Naive thymus-derived CD8-positive, alpha-beta T cell (primary cell): ENCODE measurements around the gene MYO5A. TPM values are rescaled to one million over a fixed set of nuclear protein-coding genes. Genes with fewer than 3 reads are reported as not detected.
"Not testable (repeated sequence)": the region's sequence is repeated elsewhere in the genome, so short reads cannot be mapped to it uniquely, and the experiment has no call there.

Source experiments
- ATAC-seq, 2 donors: fragments of 150-1000 bp; cut with Tn5 transposase in 1 of 2; sonication (Bioruptor Pico), chemical (Tn5 transposase) in 1 of 2; 1 replicate in 1 of 2; 2 replicates in 1 of 2; pipeline ENCODE4 v1.10.0; 2021; ENCODE audit warnings: mild to moderate bottlenecking in 2 of 2, moderate library complexity in 2 of 2
- POLR2A ChIA-PET: fragments of 350-600 bp; sonication (Branson Sonifier 250); formaldehyde crosslinking; loops from one replicate; lab custom pipeline; 2021; ENCODE audit warnings: antibody characterized with exemption; lab: Charles Lee
- DNase-seq, 10 donors: peaks; one replicate each; pipeline versions ENCODE4 v3.0.0 to v3.0.0-alpha.2; 2020 to 2022
- H3K27ac Mint-ChIP-seq, 10 donors: one replicate each; pipeline ENCODE4 v1.8.0; 2020 to 2022; ENCODE audit warnings: mild to moderate bottlenecking in 10 of 10, mixed read lengths in 10 of 10, moderate library complexity in 4 of 10, inconsistent platforms in 1 of 10
- H3K27me3 Mint-ChIP-seq, 5 donors: one replicate each; pipeline ENCODE4 v1.8.0; 2021 to 2022; ENCODE audit warnings: mixed read lengths in 5 of 5
- H3K36me3 Mint-ChIP-seq, 3 donors: one replicate each; pipeline ENCODE4 v1.8.0; 2020 to 2022; ENCODE audit warnings: mixed read lengths in 3 of 3, mild to moderate bottlenecking in 2 of 3, inconsistent platforms in 1 of 3
- H3K4me1 Mint-ChIP-seq, 4 donors: one replicate each; pipeline ENCODE4 v1.8.0; 2021 to 2022; ENCODE audit warnings: mixed read lengths in 4 of 4
- H3K4me3 Mint-ChIP-seq, 10 donors: one replicate each; pipeline ENCODE4 v1.8.0; 2020 to 2022; ENCODE audit warnings: mild to moderate bottlenecking in 10 of 10, mixed read lengths in 10 of 10, moderate library complexity in 6 of 10, inconsistent platforms in 1 of 10
- H3K9me3 Mint-ChIP-seq, 9 donors: one replicate each; pipeline ENCODE4 v1.8.0; 2020 to 2022; ENCODE audit warnings: mixed read lengths in 9 of 9, mild to moderate bottlenecking in 3 of 9, inconsistent platforms in 1 of 9, moderate library complexity in 1 of 9
- polyA plus RNA-seq, 3 donors: library from polyadenylated mRNA; unstranded; fragments of 300-500 nt; fragmentation: Illumina TruSeq; gene quantifications; one replicate each; pipeline ENCODE4 v1.2.3, GENCODE V29; 2021
- total RNA-seq, 8 experiments: library from RNA in 2 of 8; stranded (reverse) in 2 of 8; gene quantifications; one replicate each; pipeline ENCODE4 v1.2.3 and lab custom pipeline; 2021 to 2026

Gene MYO5A
- total and polyA plus RNA-seq, 5 experiments from 2014 or later, result 2.3 to 23.2 (median 5.6) TPM

- ATAC-seq, result no peak
- no peaks in the 10 kb centered on the region for H3K27me3 Mint-ChIP-seq
- H3K27ac Mint-ChIP-seq, result no peak overlapping the region
- H3K4me3 Mint-ChIP-seq, result no peak overlapping the region
- no peaks in the 10 kb centered on the region for H3K36me3 Mint-ChIP-seq
- peaks cover 11 to 28% (median 17%) of the 10 kb centered on the region in 4 donors for H3K4me1 Mint-ChIP-seq
- no peak for DNase-seq
- H3K9me3 Mint-ChIP-seq, result no peaks in the 10 kb centered on the region
- POLR2A ChIA-PET, result no interaction called here
These were observed 13.3 kb downstream of the MYO5A start for GRCh38 chr15:52515343-52515742.

DNA sequence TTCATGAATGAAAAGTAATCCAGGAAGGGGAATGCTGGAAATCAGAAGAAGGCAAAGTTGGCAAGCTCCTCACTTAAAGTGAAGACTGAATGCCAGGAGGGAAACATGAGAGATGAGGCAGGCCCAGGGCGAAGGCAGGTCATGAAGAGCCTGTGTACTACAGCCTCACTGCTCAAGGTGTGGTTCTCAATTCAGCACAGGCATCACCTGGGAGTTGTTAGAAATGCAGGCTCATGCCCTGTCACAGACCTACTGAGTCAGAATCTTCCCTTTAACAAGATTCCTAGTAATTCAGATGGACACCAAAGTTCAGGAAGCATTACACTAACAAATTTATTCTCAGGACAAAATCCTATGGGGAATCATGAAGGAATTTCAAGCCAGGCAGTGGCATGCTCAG is 14.2 kb downstream of the MYO5A start:
- Mint-ChIP-seq H3K27ac (no peak overlapping the region), H3K4me3 (no peak overlapping the region), H3K36me3 (no peaks in the 10 kb centered on the region), H3K27me3 (no peaks in the 10 kb centered on the region), H3K9me3 (no peaks in the 10 kb centered on the region), H3K4me1 (peaks cover 12 to 32% (median 21%) of the 10 kb centered on the region in 4 donors)
- POLR2A ChIA-PET, result no interaction called here
- DNase-seq (no peak), ATAC-seq (no peak)

GRCh38 chr15:52512869-52513268 is 15.8 kb downstream of the MYO5A start:
- H3K36me3 Mint-ChIP-seq, ATAC-seq, H3K4me3 Mint-ChIP-seq, H3K27me3 Mint-ChIP-seq, DNase-seq, POLR2A ChIA-PET, H3K9me3 Mint-ChIP-seq: not testable (repeated sequence)
- H3K27ac Mint-ChIP-seq, result peak overlapping the region in 1 of 10 donors; percentile 7
- H3K4me1 Mint-ChIP-seq, result peaks cover 11 to 33% (median 20%) of the 10 kb centered on the region in 4 donors

GRCh38 chr15:52511084-52511483 is 17.6 kb downstream of the MYO5A start:
- Mint-ChIP-seq H3K4me1 (peaks cover 11 to 39% (median 22%) of the 10 kb centered on the region in 4 donors), H3K4me3 (no peak overlapping the region), H3K27ac (no peak overlapping the region), H3K27me3 (no peaks in the 10 kb centered on the region), H3K9me3 (no peaks in the 10 kb centered on the region), H3K36me3 (no peaks in the 10 kb centered on the region)
- ATAC-seq (no peak), DNase-seq (no peak)
- POLR2A ChIA-PET, result no interaction called here

DNA sequence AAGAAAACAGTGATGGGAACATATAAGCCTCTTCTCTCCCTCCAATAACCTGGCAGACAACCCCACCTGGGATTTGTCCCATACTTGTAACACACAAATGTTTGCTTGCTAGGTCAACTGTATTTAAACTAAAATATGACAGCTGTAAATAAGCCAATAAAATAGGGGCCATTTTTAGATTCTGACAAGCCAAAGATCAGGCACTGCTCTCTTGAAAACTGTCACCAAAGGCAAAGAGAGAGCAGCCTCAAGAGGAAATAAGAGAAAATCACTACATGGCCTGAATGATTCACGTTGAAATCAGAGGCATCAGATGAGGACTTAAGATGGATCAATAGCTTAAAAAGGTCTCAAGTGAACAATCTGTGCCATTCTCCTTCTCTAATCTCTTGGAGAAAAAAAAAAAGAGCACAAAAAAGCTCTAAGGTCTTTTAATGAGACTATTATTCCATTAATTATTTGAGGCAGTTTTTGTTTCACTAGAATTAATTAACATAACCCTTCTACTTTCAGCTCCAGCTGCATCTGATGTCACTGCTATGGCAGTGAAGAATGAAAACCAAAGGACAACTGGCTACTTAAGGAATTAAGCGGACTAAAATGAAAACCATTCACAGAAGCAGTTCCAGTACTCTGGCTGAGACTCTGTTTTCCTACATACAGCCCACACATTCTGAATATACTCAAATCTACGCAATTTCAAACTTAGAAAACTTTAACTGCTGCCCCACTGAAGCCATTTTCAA is 19.0 kb downstream of the MYO5A start:
- no peak for ATAC-seq
- no peaks in the 10 kb centered on the region for H3K36me3 Mint-ChIP-seq
- H3K4me1 Mint-ChIP-seq, result peaks cover 14 to 50% (median 28%) of the 10 kb centered on the region in 4 donors
- H3K9me3 Mint-ChIP-seq, result no peaks in the 10 kb centered on the region
- no peak overlapping the region for H3K4me3 Mint-ChIP-seq
- DNase-seq, result no peak
- H3K27me3 Mint-ChIP-seq, result no peaks in the 10 kb centered on the region
- H3K27ac Mint-ChIP-seq, result peak overlapping the region in 3 of 10 donors; percentile 6 to 57 (median 34)
- POLR2A ChIA-PET, result no interaction called here

DNA sequence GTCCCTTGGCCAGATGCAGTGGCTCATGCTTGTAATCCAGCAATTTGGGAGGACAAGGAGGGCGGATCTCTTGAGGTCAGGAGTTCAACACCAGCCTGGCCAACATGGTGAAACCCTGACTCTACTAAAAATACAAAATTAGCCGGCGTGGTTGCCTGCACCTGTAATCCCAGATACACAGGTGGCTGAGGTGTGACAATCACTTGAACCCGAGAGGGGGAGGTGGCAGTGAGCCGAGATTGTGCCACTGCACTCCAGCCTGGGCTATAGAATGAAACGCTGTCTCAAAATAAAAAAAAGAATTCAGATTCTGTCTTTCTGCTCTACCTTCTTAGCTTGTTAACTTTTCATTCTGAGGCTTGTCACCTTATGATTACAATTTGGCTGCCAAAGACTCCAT is 22.1 kb downstream of the MYO5A start:
- Mint-ChIP-seq H3K4me1 (peaks cover 23 to 70% (median 43%) of the 10 kb centered on the region in 4 donors), H3K27ac (peak overlapping the region in 3 of 10 donors; percentile 24 to 39 (median 28))
- POLR2A ChIA-PET, result interaction anchor here (1.1 kb wide), 1 partner anchor 22 kb away, joined by 3 read pairs; the partner anchor contains the start of gene MYO5A

DNA sequence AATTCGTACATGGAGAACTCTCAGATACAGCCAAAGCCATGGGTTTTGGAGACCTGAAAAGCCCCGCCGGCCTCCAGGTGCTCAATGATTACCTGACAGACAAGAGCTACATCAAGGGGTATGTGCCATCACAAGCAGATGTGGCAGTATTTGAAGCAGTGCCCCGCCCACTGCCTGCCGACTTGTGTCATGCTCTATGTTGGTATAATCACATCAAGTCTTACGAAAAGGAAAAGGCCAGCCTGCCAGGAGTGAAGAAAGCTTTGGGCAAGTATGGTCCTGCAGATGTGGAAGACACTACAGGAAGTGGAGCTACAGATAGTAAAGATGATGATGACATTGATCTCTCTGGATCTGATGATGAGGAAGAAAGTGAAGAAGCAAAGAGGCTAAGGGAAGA is 23.5 kb downstream of the MYO5A start:
- H3K4me1 Mint-ChIP-seq, result peaks cover 19 to 57% (median 35%) of the 10 kb centered on the region in 4 donors
- no peak for DNase-seq
- no peak overlapping the region for H3K4me3 Mint-ChIP-seq
- H3K27ac Mint-ChIP-seq, result no peak overlapping the region
- no peaks in the 10 kb centered on the region for H3K36me3 Mint-ChIP-seq
- no peak for ATAC-seq
- H3K27me3 Mint-ChIP-seq, result no peaks in the 10 kb centered on the region
- POLR2A ChIA-PET, result no interaction called here
- H3K9me3 Mint-ChIP-seq, result no peaks in the 10 kb centered on the region

More for the DNA sequence above, 22.1 kb downstream of the MYO5A start:
- DNase-seq (no peak), ATAC-seq (no peak)
- Mint-ChIP-seq H3K36me3 (no peaks in the 10 kb centered on the region), H3K27me3 (no peaks in the 10 kb centered on the region), H3K9me3 (no peaks in the 10 kb centered on the region), H3K4me3 (no peak overlapping the region)

- Mint-ChIP-seq H3K27ac (peak overlapping the region in 6 of 10 donors; percentile 53 to 60 (median 58)), H3K9me3 (no peaks in the 10 kb centered on the region), H3K4me1 (peaks cover 19 to 47% (median 30%) of the 10 kb centered on the region in 4 donors), H3K36me3 (no peaks in the 10 kb centered on the region), H3K27me3 (no peaks in the 10 kb centered on the region), H3K4me3 (peak overlapping the region in 7 of 10 donors; percentile 6 to 67 (median 38))
- POLR2A ChIA-PET, result interaction anchor here (0.7 kb wide), 1 partner anchor 56 kb away, joined by 3 read pairs; no protein-coding TSS in a partner anchor
- no peak for DNase-seq
- peak in 1 of 2 donors; percentile 44 for ATAC-seq
These were observed 24.7 kb downstream of the MYO5A start for GRCh38 chr15:52503788-52504496.

GRCh38 chr15:52502608-52503007 is 26.1 kb downstream of the MYO5A start:
- Mint-ChIP-seq H3K4me1 (peaks cover 19 to 45% (median 26%) of the 10 kb centered on the region in 4 donors), H3K9me3 (no peaks in the 10 kb centered on the region), H3K27me3 (no peaks in the 10 kb centered on the region), H3K4me3 (peak overlapping the region in 1 of 10 donors; percentile 35), H3K27ac (peak overlapping the region in 1 of 10 donors; percentile 60), H3K36me3 (no peaks in the 10 kb centered on the region)
- POLR2A ChIA-PET, result no interaction called here
- DNase-seq, result no peak
- ATAC-seq, result no peak

DNA sequence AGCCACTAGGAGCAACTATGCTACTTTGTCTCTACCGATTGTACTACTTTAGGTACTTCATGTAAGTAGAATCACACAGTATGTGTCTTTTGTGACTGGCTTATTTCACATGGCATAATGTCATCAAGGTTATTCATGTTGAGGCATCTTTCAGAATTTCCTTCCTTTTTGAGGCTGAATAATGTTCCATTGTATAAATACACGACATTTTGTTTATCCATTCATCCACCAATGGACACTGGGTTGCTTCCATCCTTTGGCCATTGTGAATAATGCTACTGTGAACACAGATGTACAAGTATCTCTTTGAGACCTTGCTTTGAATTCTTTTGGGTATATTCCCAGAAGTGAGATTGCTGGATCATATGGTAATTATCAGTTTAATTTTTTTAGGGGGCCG is 29.2 kb downstream of the MYO5A start:
- Mint-ChIP-seq H3K4me3 (no peak overlapping the region), H3K9me3 (no peaks in the 10 kb centered on the region), H3K36me3 (no peaks in the 10 kb centered on the region), H3K27me3 (no peaks in the 10 kb centered on the region), H3K4me1 (peaks cover 20 to 40% (median 26%) of the 10 kb centered on the region in 4 donors), H3K27ac (no peak overlapping the region)
- DNase-seq, result no peak
- ATAC-seq, result no peak
- POLR2A ChIA-PET, result no interaction called here

DNA sequence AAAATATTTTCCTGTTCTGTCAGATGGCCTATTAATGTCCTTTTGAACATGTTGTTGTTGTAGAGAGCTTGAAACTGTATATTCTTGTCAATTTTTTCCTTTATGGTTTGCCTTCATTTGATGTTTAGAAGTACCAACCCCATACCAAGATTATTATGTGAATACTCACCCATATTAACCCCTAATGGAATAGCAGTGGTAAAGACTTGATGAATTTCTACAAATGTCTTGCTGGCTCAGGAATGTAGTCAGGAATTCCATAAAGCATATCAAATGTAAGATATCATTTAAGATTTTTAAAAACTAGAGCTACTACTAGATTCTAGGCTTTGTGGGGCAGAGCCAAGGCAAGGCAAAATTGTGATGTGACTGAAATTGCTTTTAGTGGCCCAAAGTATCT is 30.0 kb downstream of the MYO5A start:
- Mint-ChIP-seq H3K4me3 (no peak overlapping the region), H3K27me3 (no peaks in the 10 kb centered on the region), H3K27ac (no peak overlapping the region), H3K4me1 (peaks cover 15 to 36% (median 19%) of the 10 kb centered on the region in 4 donors), H3K36me3 (no peaks in the 10 kb centered on the region), H3K9me3 (no peaks in the 10 kb centered on the region)
- POLR2A ChIA-PET, result no interaction called here
- DNase-seq (no peak), ATAC-seq (no peak)

GRCh38 chr15:52496776-52497470 is 31.8 kb downstream of the MYO5A start:
- Mint-ChIP-seq H3K27me3 (no peaks in the 10 kb centered on the region), H3K27ac (no peak overlapping the region)

More at GRCh38 chr15:52496776-52497470, 31.8 kb downstream of the MYO5A start:
- Mint-ChIP-seq H3K4me3 (no peak overlapping the region), H3K4me1 (peaks cover 9 to 28% (median 19%) of the 10 kb centered on the region in 4 donors), H3K9me3 (no peaks in the 10 kb centered on the region), H3K36me3 (no peaks in the 10 kb centered on the region)
- DNase-seq (no peak), ATAC-seq (no peak)
- POLR2A ChIA-PET, result interaction anchor here (0.7 kb wide), 1 partner anchor 9 kb away, joined by 3 read pairs; no protein-coding TSS in a partner anchor
